T-cell (primary cell): Measurements from ENCODE around the gene CLEC18A. TPM values are rescaled to one million over a fixed set of nuclear protein-coding genes. Genes with fewer than 3 reads are reported as not detected.

Source experiments
- ATAC-seq, 4 experiments: fragments of 200-7000 bp in 3 of 4; fragments of 150-1000 bp in 1 of 4; cut with Tn5 transposase; replicated peaks in 1 of 4; 1 replicate in 3 of 4; 2 replicates in 1 of 4; pipeline ENCODE4 v1.10.0; 2021; ENCODE audit warnings: moderate library complexity in 3 of 4, mild to moderate bottlenecking in 2 of 4, moderate number of reproducible peaks in 1 of 4
- CTCF ChIA-PET, 2 donors: fragments of 300-600 bp; sonication (Branson Sonifier 250); formaldehyde crosslinking; loops; one replicate each; lab custom pipeline; 2022; ENCODE audit warnings: antibody characterized with exemption in 2 of 2; lab: Charles Lee
- POLR2A ChIA-PET, 2 donors: fragments of 300-600 bp; sonication (Branson Sonifier 250); formaldehyde crosslinking; loops; one replicate each; lab custom pipeline; 2022; ENCODE audit warnings: antibody characterized with exemption in 2 of 2; lab: Charles Lee
- DNase-seq, 35 experiments: peaks; one replicate each; pipeline versions ENCODE4 v3.0.0 to v3.0.0-alpha.2; 2013 to 2023
- H3K27ac ChIP-seq: one replicate; pipeline ENCODE4 v1.5.1; 2013; ENCODE audit warnings: low read length
- H3K27me3 ChIP-seq, 2 experiments: replicated peaks in 1 of 2; 1 replicate in 1 of 2; 2 replicates in 1 of 2; pipeline versions ENCODE4 v1.6.1 to v1.7.0; 2013; ENCODE audit warnings: low read length in 1 of 2, mixed read lengths in 1 of 2; ENCODE audit not compliant: control insufficient read depth in 2 of 2, insufficient read depth in 2 of 2; ENCODE audit errors: extremely low read depth in 1 of 2
- H3K36me3 ChIP-seq, 2 donors: 1 replicate in 1 of 2; 2 replicates in 1 of 2; pipeline versions ENCODE4 v1.6.1 to v1.7.0; 2013; ENCODE audit warnings: low read length in 1 of 2; ENCODE audit not compliant: control insufficient read depth in 2 of 2, insufficient read depth in 1 of 2; ENCODE audit errors: extremely low read depth in 1 of 2
- H3K4me1 ChIP-seq, 2 experiments: 1 replicate in 1 of 2; 2 replicates in 1 of 2; pipeline versions ENCODE4 v1.6.1 to v1.7.0; 2013; ENCODE audit warnings: low read length in 2 of 2, mixed read lengths in 1 of 2; ENCODE audit not compliant: insufficient read depth in 2 of 2, control insufficient read depth in 1 of 2; ENCODE audit errors: extremely low read depth in 1 of 2
- H3K4me3 ChIP-seq, 2 donors: 1 replicate in 1 of 2; 2 replicates in 1 of 2; pipeline versions ENCODE4 v1.5.1 to v1.7.0; 2013; ENCODE audit warnings: mild to moderate bottlenecking in 2 of 2, low read length in 1 of 2, moderate library complexity in 1 of 2; ENCODE audit not compliant: control insufficient read depth in 1 of 2; ENCODE audit errors: extremely low read depth in 1 of 2
- H3K9me3 ChIP-seq: 2 replicates; pipeline ENCODE4 v1.7.0; 2013
- H3K27ac Mint-ChIP-seq, 2 donors: one replicate each; pipeline ENCODE4 v1.8.0; 2020 to 2021; ENCODE audit warnings: mild to moderate bottlenecking in 2 of 2, mixed read lengths in 2 of 2
- H3K27me3 Mint-ChIP-seq, 2 donors: one replicate each; pipeline ENCODE4 v1.8.0; 2021 to 2022; ENCODE audit warnings: mixed read lengths in 2 of 2
- H3K36me3 Mint-ChIP-seq: one replicate; pipeline ENCODE4 v1.8.0; 2021; ENCODE audit warnings: mixed read lengths
- H3K4me1 Mint-ChIP-seq, 3 donors: one replicate each; pipeline ENCODE4 v1.8.0; 2020 to 2022; ENCODE audit warnings: mixed read lengths in 3 of 3, mild to moderate bottlenecking in 1 of 3
- H3K4me3 Mint-ChIP-seq, 3 donors: one replicate each; pipeline ENCODE4 v1.8.0; 2020 to 2022; ENCODE audit warnings: mild to moderate bottlenecking in 3 of 3, mixed read lengths in 3 of 3, moderate library complexity in 3 of 3
- H3K9me3 Mint-ChIP-seq, 3 donors: one replicate each; pipeline ENCODE4 v1.8.0; 2020 to 2022; ENCODE audit warnings: mixed read lengths in 3 of 3
- WGBS: methylation state at CpG from one replicate; pipeline ENCODE4 v1.1.5; 2013; ENCODE audit warnings: missing lambda C conversion rate; ENCODE audit not compliant: insufficient coverage; 5-methylcytosine and 5-hydroxymethylcytosine counted together
- total RNA-seq, 35 experiments: library from RNA in 6 of 35; stranded (reverse) in 6 of 35; fragments of 120-200 nt in 1 of 35; gene quantifications; one replicate each; pipeline versions ENCODE4 v1.2.1 to v1.2.4 and lab custom pipeline; 2013 to 2026

Gene CLEC18A
- total RNA-seq, 5 donors from 2014 or later (not counting 1 experiment from before 2014, with no cell fraction given), result 2.0 to 3.7 (median 2.8) TPM

DNA sequence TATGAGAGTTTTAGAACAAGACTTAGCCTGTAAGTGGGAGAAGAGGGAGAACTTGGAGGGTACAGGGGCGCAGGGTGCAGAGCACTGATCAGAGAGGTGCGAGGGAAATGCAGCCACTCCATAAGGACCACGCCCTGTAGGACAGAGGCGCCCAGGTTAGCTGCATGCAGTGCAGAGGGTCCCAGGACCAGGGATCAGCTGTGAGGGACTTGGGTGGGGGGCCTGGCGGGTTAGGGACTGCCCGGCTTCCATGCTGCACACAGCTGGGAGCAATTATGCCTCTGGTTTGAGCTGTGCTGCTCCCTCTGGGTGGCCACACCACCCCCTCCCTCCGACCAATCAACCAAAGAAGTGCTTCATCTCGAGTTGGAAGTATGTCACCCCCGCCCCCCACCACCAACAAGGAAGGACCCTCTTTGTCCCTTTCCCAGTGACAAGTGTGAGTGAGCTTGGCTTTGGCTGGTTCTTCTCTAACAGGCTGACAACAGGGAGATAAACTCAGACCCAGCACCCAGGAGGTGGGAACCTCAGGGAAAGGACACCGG lies 22.2 kb upstream of the CLEC18A start:
- 97% methylated on average over 6 of the region's 10 CpGs for WGBS
- H3K9me3 Mint-ChIP-seq, result no peaks in the 10 kb centered on the region

DNA sequence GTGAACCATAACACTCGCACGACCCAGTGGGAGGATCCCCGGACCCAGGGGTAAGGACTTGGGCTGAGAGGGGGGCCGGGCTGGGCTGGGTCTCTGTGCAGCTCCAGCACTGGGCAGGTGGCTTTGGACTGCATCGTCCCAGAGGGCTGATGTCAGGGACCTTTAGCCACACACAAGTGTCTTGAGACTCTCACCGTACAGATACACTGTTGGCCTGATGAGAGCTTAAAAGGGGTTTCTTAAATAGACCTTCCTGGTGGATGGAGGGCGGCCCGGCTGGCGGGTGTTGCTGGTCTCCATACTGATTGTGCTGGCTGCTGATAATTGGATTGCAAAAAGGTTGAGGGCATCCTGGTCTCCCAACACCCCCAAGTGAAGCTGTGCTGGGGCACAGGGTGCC lies 21.7 kb upstream of the CLEC18A start:
- no peak overlapping the region for H3K27ac Mint-ChIP-seq
- H3K36me3 ChIP-seq, result peaks cover 23 to 70% of the 10 kb centered on the region in 2 donors
- ChIA-PET POLR2A (no interaction called here), CTCF (interaction anchor here (0.5 to 0.6 kb wide), 2 partner anchors 28 to 223 kb away, joined by 4 to 6 read pairs; no protein-coding TSS in a partner anchor)
- H3K4me3 Mint-ChIP-seq, result no peak overlapping the region
- ATAC-seq, result no peak
- no peaks in the 10 kb centered on the region for H3K4me1 ChIP-seq
- H3K9me3 ChIP-seq, result no peaks in the 10 kb centered on the region
- H3K4me1 Mint-ChIP-seq, result no peaks in the 10 kb centered on the region
- H3K4me3 ChIP-seq, result no peak overlapping the region
- H3K9me3 Mint-ChIP-seq, result no peaks in the 10 kb centered on the region
- peaks cover 46% of the 10 kb centered on the region for H3K36me3 Mint-ChIP-seq
- H3K27me3 ChIP-seq, result no peaks in the 10 kb centered on the region
- H3K27ac ChIP-seq, result no peak overlapping the region
- 100% methylated on average over 4 of the region's 9 CpGs for WGBS
- no peaks in the 10 kb centered on the region for H3K27me3 Mint-ChIP-seq
- DNase-seq, result no peak

More for the DNA sequence above, 22.2 kb upstream of the CLEC18A start:
- Histone ChIP-seq H3K4me3 (no peak overlapping the region), H3K27ac (no peak overlapping the region), H3K27me3 (no peaks in the 10 kb centered on the region), H3K4me1 (no peaks in the 10 kb centered on the region), H3K9me3 (no peaks in the 10 kb centered on the region), H3K36me3 (peaks cover 23 to 66% of the 10 kb centered on the region in 2 donors)
- ATAC-seq (no peak), DNase-seq (no peak)
- peaks cover 46% of the 10 kb centered on the region for H3K36me3 Mint-ChIP-seq
- H3K27ac Mint-ChIP-seq, result no peak overlapping the region
- ChIA-PET POLR2A (no interaction called here), CTCF (interaction anchor here (0.5 to 0.6 kb wide), 3 partner anchors 27 to 223 kb away, joined by 3 to 6 read pairs (median 4); no protein-coding TSS in a partner anchor)
- H3K4me3 Mint-ChIP-seq, result no peak overlapping the region
- no peaks in the 10 kb centered on the region for H3K27me3 Mint-ChIP-seq
- H3K4me1 Mint-ChIP-seq, result no peaks in the 10 kb centered on the region

GRCh38 chr16:69930117-69930776 lies 20.9 kb upstream of the CLEC18A start:
- H3K27me3 ChIP-seq, result no peaks in the 10 kb centered on the region
- no peak overlapping the region for H3K27ac ChIP-seq
- DNase-seq (peak in 30 of 35 experiments; percentile 4 to 71 (median 25)), ATAC-seq (peak; percentile 46 to 77 (median 68))
- H3K4me1 ChIP-seq, result no peaks in the 10 kb centered on the region
- H3K27ac Mint-ChIP-seq, result no peak overlapping the region
- no peak overlapping the region for H3K4me3 Mint-ChIP-seq
- no peaks in the 10 kb centered on the region for H3K9me3 Mint-ChIP-seq
- H3K4me3 ChIP-seq, result no peak overlapping the region
- 90% methylated on average over 5 of the region's 12 CpGs for WGBS
- H3K9me3 ChIP-seq, result no peaks in the 10 kb centered on the region
- H3K4me1 Mint-ChIP-seq, result no peaks in the 10 kb centered on the region
- H3K27me3 Mint-ChIP-seq, result no peaks in the 10 kb centered on the region
- peaks cover 48% of the 10 kb centered on the region for H3K36me3 Mint-ChIP-seq
- ChIA-PET POLR2A (interaction anchor here in 1 of 2 donors (0.6 kb wide), 2 partner anchors 82 to 272 kb away, joined by 3 read pairs; no protein-coding TSS in a partner anchor), CTCF (interaction anchor here (0.5 to 1.1 kb wide), 7 partner anchors 8 to 1587 kb away, joined by 3 read pairs; no protein-coding TSS in a partner anchor)
- peaks cover 26 to 72% of the 10 kb centered on the region in 2 donors for H3K36me3 ChIP-seq

- CTCF ChIA-PET, result no interaction called here
- Histone ChIP-seq H3K27me3 (no peaks in the 10 kb centered on the region), H3K36me3 (peaks cover 31 to 73% of the 10 kb centered on the region in 2 donors), H3K4me1 (no peaks in the 10 kb centered on the region), H3K9me3 (no peaks in the 10 kb centered on the region), H3K27ac (no peak overlapping the region), H3K4me3 (no peak overlapping the region)
- no peaks in the 10 kb centered on the region for H3K27me3 Mint-ChIP-seq
- DNase-seq (no peak), ATAC-seq (no peak)
- H3K9me3 Mint-ChIP-seq, result no peaks in the 10 kb centered on the region
- 97% methylated on average over 11 of the region's 13 CpGs for WGBS
- no peak overlapping the region for H3K4me3 Mint-ChIP-seq
- no peak overlapping the region for H3K27ac Mint-ChIP-seq
- H3K4me1 Mint-ChIP-seq, result no peaks in the 10 kb centered on the region
- peaks cover 45% of the 10 kb centered on the region for H3K36me3 Mint-ChIP-seq
- POLR2A ChIA-PET, result no interaction called here
Observed at GRCh38 chr16:69931631-69932030, 19.5 kb upstream of the CLEC18A start.

GRCh38 chr16:69932228-69932627 lies 18.9 kb upstream of the CLEC18A start:
- no peak overlapping the region for H3K27ac ChIP-seq
- Mint-ChIP-seq H3K27ac (no peak overlapping the region), H3K4me1 (no peaks in the 10 kb centered on the region), H3K27me3 (no peaks in the 10 kb centered on the region), H3K9me3 (no peaks in the 10 kb centered on the region), H3K4me3 (no peak overlapping the region), H3K36me3 (peaks cover 46% of the 10 kb centered on the region)
- 80% methylated on average over 5 of the region's 9 CpGs for WGBS
- H3K9me3 ChIP-seq, result no peaks in the 10 kb centered on the region
- peaks cover 36 to 77% of the 10 kb centered on the region in 2 donors for H3K36me3 ChIP-seq
- H3K4me3 ChIP-seq, result no peak overlapping the region
- POLR2A ChIA-PET, result no interaction called here
- CTCF ChIA-PET, result interaction anchor here in 1 of 2 donors (0.6 kb wide), 1 partner anchor 8 kb away, joined by 7 read pairs; no protein-coding TSS in a partner anchor
- H3K4me1 ChIP-seq, result no peaks in the 10 kb centered on the region
- ATAC-seq (no peak), DNase-seq (no peak)
- H3K27me3 ChIP-seq, result no peaks in the 10 kb centered on the region

DNA sequence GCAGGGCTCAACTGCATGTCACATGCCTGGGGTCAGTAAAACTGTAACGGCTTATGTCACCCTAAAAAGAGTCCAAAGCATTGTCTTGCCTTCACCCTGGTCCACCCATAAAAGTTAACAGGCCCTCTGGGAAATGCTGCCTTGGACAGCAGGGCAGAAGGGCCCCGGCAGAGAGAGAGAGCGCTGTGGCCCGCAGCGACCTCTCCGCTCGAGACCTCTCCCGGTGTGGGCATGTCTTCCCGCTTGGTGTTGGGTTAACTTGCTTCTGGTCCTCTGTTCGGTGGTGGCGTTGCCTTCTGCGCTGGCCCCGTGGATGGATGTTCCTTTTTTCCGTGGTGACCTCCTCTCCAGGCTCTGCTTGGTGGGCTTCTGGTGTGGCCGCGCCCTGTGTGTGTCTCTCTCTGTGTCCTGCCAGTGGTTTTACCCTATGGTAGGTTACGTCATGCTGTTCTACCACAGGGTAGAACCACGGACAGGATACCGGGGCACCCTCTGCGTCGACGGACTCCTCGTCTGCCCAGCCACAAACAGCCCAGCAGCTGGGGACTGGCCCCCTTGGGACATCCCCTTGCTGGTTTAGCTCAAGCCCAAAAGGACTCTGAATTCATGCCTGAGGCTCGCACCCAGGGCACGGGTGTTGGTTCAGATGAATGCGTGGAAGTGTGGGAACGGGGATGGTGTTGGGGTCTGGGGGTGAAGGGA lies 18.3 kb upstream of the CLEC18A start:
- DNase-seq (no peak), ATAC-seq (no peak)
- Mint-ChIP-seq H3K9me3 (no peaks in the 10 kb centered on the region), H3K4me1 (no peaks in the 10 kb centered on the region), H3K36me3 (peaks cover 50% of the 10 kb centered on the region), H3K27ac (no peak overlapping the region), H3K27me3 (no peaks in the 10 kb centered on the region), H3K4me3 (no peak overlapping the region)
- Histone ChIP-seq H3K27me3 (no peaks in the 10 kb centered on the region), H3K36me3 (peaks cover 41 to 84% of the 10 kb centered on the region in 2 donors), H3K9me3 (no peaks in the 10 kb centered on the region), H3K27ac (no peak overlapping the region), H3K4me1 (no peaks in the 10 kb centered on the region), H3K4me3 (no peak overlapping the region)
- ChIA-PET POLR2A (no interaction called here), CTCF (interaction anchor here in 1 of 2 donors (0.6 kb wide), 1 partner anchor 9 kb away, joined by 7 read pairs; no protein-coding TSS in a partner anchor)
- WGBS, result 89% methylated on average over 25 of the region's 27 CpGs
